ENCODE results near the gene GUCA1C. TPM values are rescaled to one million over a fixed set of nuclear protein-coding genes. Genes with fewer than 3 reads are reported as not detected.

The GUCA1C gene
- total and polyA plus RNA-seq, 9 of the 15 experiments (the other 6 are each of a cell fraction or from before 2014, with no cell fraction given): not detected

- 3% methylated on average over 6 of the region's 6 CpGs for WGBS (ENCODE audit: insufficient coverage, low coverage, missing lambda C conversion rate)
- no peaks in the 10 kb centered on the region for H3K36me3 ChIP-seq (ENCODE audit: control insufficient read depth, insufficient read depth, low read length)
- H3K27ac ChIP-seq (ENCODE audit: extremely low read depth, low read depth, low read length): no peak overlapping the region
- peak; percentile 85 for FAIRE-seq
- H3K79me2 ChIP-seq (ENCODE audit: control insufficient read depth, insufficient read depth, low read length): no peaks in the 10 kb centered on the region
- no peaks in the 10 kb centered on the region for H4K20me1 ChIP-seq (replicated peaks; ENCODE audit: control insufficient read depth, insufficient read depth, low read length)
- no peaks in the 10 kb centered on the region for H3K9me3 ChIP-seq (replicated peaks; ENCODE audit: control insufficient read depth, insufficient read depth, low read depth, low read length)
- H2AFZ ChIP-seq (ENCODE audit: low read depth, low read length): no peak overlapping the region
- in situ Hi-C loops (cut with MboI): loop anchor here (25.0 kb wide), 1 partner anchor 428 kb away; no protein-coding TSS in a partner anchor
- ChIA-PET CTCF (ENCODE audit: low intra/inter-chr PET ratio) (interaction anchor here (0.6 to 0.9 kb wide), 2 partner anchors 253 to 945 kb away, joined by 3 read pairs; no protein-coding TSS in a partner anchor), POLR2A (no interaction called here)
- H3K4me3 ChIP-seq: no peak overlapping the region
- ATAC-seq: peak; percentile 86
- DNase-seq (ENCODE audit: extremely low read depth in 1 of 4, low spot score in 3 of 4): peak; percentile 29 to 57 (median 54)
- H3K4me2 ChIP-seq (ENCODE audit: insufficient read depth, low read length): no peak overlapping the region
- BruUV-seq (replicated peaks): no TSS peak
- H3K4me1 ChIP-seq (replicated peaks in 1 of 2; ENCODE audit: control insufficient read depth in 2 of 2, insufficient read depth in 2 of 2, low read length in 2 of 2): no peaks in the 10 kb centered on the region
- intact Hi-C loops (cut with micrococcal nuclease): loop anchor here (1.0 to 2.0 kb wide), 2 partner anchors 253 to 426 kb away; no protein-coding TSS in a partner anchor
- no peaks in the 10 kb centered on the region for H3K9me1 ChIP-seq (ENCODE audit: control insufficient read depth, insufficient read depth, low read length)
- no peaks in the 10 kb centered on the region for H3K27me3 ChIP-seq (ENCODE audit: control insufficient read depth in 2 of 2, insufficient read depth in 2 of 2, low read length in 2 of 2)
- H3K9ac ChIP-seq (ENCODE audit: insufficient read depth in 1 of 2, low read depth in 2 of 2, low read length in 2 of 2): no peak overlapping the region
- peak; percentile 57; the same call in 1 of the 2 replicates for TF ChIP-seq SMC3 (conservative IDR thresholded peaks at IDR 0.05; ENCODE audit: insufficient read depth, low read depth, low read length)
- peak; percentile 65 to 73 for TF ChIP-seq RAD21 (CRISPR knock-in tag; conservative IDR thresholded peaks at IDR 0.05 in 1 of 2, IDR thresholded peaks at IDR 0.05 in 1 of 2)
- peak; percentile 37; the same call in 1 of the 2 replicates for TF ChIP-seq REST (IDR thresholded peaks at IDR 0.05; ENCODE audit: borderline replicate concordance)
- no peak for TF ChIP-seq REST (CRISPR knock-in tag; IDR thresholded peaks at IDR 0.05; ENCODE audit: low read depth)
- TF ChIP-seq MTA1 (IDR thresholded peaks at IDR 0.05; ENCODE audit: borderline replicate concordance): no peak
- TF ChIP-seq CTCF (IDR thresholded peaks at IDR 0.05 in 2 of 3, conservative IDR thresholded peaks at IDR 0.05 in 1 of 3; ENCODE audit: insufficient read depth in 2 of 3, low read depth in 1 of 3, low read length in 3 of 3): peak; percentile 57 to 71 (median 63)
- TF ChIP-seq MAFF (IDR thresholded peaks at IDR 0.05; ENCODE audit: low read length): no peak
- peak; percentile 37; the same call in 1 of the 2 replicates for TF ChIP-seq STAG1 (CRISPR knock-in tag; IDR thresholded peaks at IDR 0.05; ENCODE audit: borderline replicate concordance)
- no peak for TF ChIP-seq LEF1 (IDR thresholded peaks at IDR 0.05)
Observed at GRCh38 chr3:108914774-108915641, 38.7 kb downstream of the GUCA1C start.

Measured in K562 (cell line).